GM12864 (cell line): Measurements from ENCODE around the gene ITSN2.

Source experiments
- DNase-seq: peaks from one replicate; pipeline ENCODE4 v3.0.0-alpha.2; 2011; ENCODE audit warnings: low read depth
- H3K4me3 ChIP-seq: 2 replicates; pipeline ENCODE4 v1.5.1; 2011; ENCODE audit warnings: mild to moderate bottlenecking, low read depth, low read length, control low read depth
- TF ChIP-seq, protein P1 (sequence below): IDR thresholded peaks from 2 replicates; pipeline ENCODE4 v1.5.1; 2011; ENCODE audit warnings: low read depth, mild to moderate bottlenecking, moderate library complexity, low read length, control low read depth, inconsistent platforms; ENCODE audit errors: missing control alignments

The ITSN2 gene

DNA sequence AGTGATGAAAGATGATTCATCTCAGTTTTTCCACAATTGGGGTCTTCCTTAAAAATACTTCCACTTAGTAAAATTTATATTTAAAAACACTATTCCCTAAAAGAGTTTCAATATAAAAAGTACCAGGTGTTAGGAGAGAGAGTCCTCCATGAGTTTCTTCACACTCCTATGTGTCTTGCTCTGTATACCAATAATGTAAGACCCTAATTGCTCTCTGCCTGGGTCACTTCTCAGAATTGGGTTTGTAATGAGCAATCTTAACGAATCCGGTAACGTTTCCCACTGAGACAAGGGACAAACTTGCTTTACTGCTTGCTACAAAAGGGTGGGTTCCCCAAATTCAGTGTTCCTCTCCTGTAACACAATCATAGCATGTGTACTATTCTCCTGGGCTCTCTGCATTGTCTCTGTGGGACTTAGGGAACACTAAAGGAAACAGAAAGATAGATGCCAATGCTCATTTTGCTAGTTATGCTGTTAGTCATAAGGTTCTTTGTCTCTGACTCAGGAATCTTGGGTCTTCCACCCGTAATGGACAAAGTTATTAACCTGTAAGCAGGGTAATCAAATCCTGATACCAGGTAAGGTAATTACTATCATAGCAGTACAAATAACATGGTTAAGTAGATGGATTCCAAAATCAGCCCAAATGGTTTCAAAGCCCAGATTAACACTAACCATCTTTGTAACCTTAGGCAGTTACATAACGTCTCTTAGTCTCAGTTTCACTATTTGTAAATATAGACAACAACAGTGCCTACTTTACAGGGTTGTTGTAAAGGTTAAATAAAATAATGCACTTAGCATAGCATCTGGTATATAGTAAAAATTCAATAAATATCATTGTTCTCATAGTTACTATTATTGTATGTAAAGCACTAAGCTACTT is 46.3 kb downstream of the ITSN2 start:
- H3K4me3 ChIP-seq: no peak overlapping the region; the same call in 1 of the 2 replicates
- DNase-seq: no peak
- TF ChIP-seq, protein P1, sequence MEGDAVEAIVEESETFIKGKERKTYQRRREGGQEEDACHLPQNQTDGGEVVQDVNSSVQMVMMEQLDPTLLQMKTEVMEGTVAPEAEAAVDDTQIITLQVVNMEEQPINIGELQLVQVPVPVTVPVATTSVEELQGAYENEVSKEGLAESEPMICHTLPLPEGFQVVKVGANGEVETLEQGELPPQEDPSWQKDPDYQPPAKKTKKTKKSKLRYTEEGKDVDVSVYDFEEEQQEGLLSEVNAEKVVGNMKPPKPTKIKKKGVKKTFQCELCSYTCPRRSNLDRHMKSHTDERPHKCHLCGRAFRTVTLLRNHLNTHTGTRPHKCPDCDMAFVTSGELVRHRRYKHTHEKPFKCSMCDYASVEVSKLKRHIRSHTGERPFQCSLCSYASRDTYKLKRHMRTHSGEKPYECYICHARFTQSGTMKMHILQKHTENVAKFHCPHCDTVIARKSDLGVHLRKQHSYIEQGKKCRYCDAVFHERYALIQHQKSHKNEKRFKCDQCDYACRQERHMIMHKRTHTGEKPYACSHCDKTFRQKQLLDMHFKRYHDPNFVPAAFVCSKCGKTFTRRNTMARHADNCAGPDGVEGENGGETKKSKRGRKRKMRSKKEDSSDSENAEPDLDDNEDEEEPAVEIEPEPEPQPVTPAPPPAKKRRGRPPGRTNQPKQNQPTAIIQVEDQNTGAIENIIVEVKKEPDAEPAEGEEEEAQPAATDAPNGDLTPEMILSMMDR: no peak

DNA sequence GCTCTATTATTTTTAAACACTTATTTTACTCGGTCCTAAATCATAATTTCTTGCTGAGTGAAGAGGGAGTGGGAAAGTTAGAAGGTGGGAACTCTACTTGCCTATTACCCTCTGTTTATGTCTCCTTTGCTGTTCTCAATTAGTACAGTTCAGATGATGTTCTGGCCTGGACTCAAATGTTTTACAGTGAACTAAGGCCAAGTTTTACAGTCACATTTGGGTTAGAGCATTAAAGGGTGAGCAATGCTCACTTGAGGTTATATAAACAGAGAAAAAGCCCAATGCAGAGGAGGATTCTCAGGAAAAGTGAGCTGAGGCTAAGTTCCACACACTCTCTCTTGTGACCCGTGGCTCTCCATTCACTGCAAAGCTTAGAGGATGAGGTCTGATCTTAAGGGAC is 52.4 kb downstream of the ITSN2 start:
- no peak for DNase-seq
- no peak overlapping the region for H3K4me3 ChIP-seq
- TF ChIP-seq, protein P1: no peak

DNA sequence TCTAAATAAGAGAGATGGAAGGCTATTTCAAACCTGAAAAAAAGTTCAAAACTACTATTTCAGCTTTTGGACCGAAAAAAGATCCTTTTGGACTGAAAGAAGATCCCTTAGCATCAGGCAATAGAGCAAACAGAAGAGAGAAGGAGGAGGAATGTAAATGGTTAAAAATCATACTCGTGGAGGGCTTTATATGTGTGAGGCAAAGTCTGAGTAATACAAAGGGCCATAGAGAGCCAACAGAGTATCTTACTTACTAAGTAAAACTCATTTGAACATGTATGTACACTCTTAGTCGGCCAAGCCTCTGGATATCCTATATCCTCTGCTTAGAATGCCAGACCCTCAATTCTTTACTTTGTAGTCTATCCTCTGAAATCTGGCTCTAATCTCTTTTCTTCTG is 55.7 kb downstream of the ITSN2 start:
- H3K4me3 ChIP-seq: no peak overlapping the region
- DNase-seq: no peak
- TF ChIP-seq, protein P1: no peak

DNA sequence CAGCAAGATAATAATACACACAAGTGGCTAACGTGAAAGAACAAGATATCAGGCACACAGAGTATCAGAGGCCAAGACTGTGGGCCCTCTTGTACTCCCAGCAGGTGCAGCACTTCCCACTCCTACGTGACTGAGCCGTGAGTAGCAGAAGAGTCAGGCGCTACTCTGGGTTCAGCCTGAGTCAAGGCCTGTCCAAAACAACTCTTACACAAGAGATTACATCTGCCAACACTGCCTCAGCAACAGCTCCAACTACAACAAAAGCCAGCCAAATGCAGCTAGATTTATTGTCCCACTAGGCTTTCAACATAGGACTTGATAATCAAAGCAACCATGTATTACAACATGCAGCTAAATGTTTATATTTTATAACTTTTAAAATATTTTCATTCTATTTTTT is 56.2 kb downstream of the ITSN2 start:
- no peak overlapping the region for H3K4me3 ChIP-seq
- TF ChIP-seq, protein P1: no peak

DNA sequence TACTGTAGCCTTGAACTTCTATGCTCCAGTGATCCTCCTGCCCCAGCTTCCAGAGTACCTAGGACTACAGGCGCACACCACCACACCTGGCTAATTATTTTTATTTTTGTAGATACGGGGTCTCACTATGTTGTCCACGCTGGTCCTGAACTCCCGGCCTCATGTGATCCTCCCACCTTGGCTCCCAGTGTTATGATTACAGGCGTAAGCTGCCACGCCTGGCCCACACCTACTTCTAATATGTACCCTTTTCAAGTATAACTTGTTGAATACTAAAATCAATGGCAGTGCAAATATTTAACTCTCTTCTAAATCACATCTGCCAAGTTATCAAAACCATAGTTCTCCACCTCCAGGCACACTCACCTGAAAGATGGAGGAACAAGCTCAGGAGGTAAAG is 58.7 kb downstream of the ITSN2 start:
- no peak for DNase-seq
- TF ChIP-seq, protein P1: no peak
- no peak overlapping the region for H3K4me3 ChIP-seq

More for the DNA sequence above, 56.2 kb downstream of the ITSN2 start:
- DNase-seq: no peak

DNA sequence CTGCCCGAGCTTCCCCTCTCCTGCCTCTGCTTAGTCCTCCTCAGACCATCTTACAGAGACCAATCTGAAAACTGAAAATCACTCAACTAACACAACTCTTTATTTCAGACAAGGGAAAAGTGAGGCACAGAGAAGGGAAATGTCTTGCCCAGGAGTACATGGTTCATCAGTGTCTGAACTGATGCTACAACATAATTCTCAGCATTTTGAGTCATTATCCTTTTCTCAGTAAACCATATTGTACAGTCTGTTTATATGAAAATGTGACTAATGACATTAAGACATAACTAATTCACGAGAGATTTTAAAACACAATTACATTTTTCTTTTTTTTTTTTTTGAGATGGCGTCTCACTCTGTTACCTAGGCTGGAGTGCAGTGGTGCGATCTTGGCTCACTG is 62.7 kb downstream of the ITSN2 start:
- no peak for DNase-seq
- no peak overlapping the region for H3K4me3 ChIP-seq
- TF ChIP-seq, protein P1: no peak

DNA sequence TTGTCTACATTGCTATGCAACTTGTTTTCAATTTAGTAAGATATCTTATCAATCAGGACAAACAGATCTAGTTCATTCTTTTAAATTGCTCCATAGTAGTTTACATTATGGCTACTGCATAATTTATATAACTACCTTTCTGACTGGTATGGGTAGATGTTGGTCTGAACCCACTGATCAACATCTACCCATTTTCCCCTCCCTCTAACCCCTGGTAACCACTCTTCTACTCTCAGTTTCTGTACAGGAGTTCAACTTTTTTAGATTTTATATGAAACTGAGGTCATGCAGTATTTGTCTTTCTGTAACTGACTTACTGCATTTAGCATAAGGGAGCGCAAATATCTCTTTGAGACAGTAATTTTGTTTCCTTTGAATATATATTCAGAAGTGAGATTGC is 73.2 kb downstream of the ITSN2 start:
- DNase-seq: no peak
- TF ChIP-seq, protein P1: no peak
- no peak overlapping the region for H3K4me3 ChIP-seq
